Transverse colon (tissue), 4 donors: ENCODE data around the gene LSAMP. TPM values are rescaled to one million over a fixed set of nuclear protein-coding genes. Genes with fewer than 3 reads are reported as not detected.
A peak's percentile ranks its signal among the peaks of the same experiment; 100 is the strongest.

Experiments used
- DNase-seq: peaks from one replicate; pipeline ENCODE4 v3.0.0-alpha.2; 2019
- H3K27ac ChIP-seq, 4 donors: fragments of 200-600 bp; sonication (generic); 2 replicates each; pipeline ENCODE4 v1.5.1; 2016 to 2018; ENCODE audit warnings: inconsistent platforms in 4 of 4
- H3K27me3 ChIP-seq: fragments of 200-600 bp; sonication (generic); 2 replicates; pipeline ENCODE4 v1.5.1; 2017; ENCODE audit warnings: inconsistent platforms
- H3K36me3 ChIP-seq, 4 donors: fragments of 200-600 bp; sonication (generic); 2 replicates each; pipeline ENCODE4 v1.5.1; 2017 to 2019; ENCODE audit warnings: inconsistent platforms in 4 of 4
- H3K4me1 ChIP-seq, 4 donors: fragments of 200-600 bp; sonication (generic); 2 replicates each; pipeline ENCODE4 v1.5.1; 2017 to 2020; ENCODE audit warnings: inconsistent platforms in 4 of 4
- H3K4me3 ChIP-seq, 4 donors: fragments of 200-600 bp; sonication (generic); 1 replicate in 1 of 4; 2 replicates in 3 of 4; pipeline versions ENCODE4 v1.5.1 to v1.6.1; 2017 to 2019; ENCODE audit warnings: inconsistent platforms in 4 of 4
- H3K9me3 ChIP-seq, 2 donors: fragments of 200-600 bp; sonication (generic); 2 replicates each; pipeline ENCODE4 v1.5.1; 2017 to 2019; ENCODE audit warnings: inconsistent platforms in 2 of 2
- CTCF ChIP-seq, 5 experiments: fragments of 200-600 bp in 3 of 5; fragments of 450-650 bp in 2 of 5; sonication (generic) in 3 of 5; IDR thresholded peaks; 1 replicate in 2 of 5; 2 replicates in 3 of 5; pipeline ENCODE4 v1.5.1; 2016 to 2017; ENCODE audit warnings: antibody characterized with exemption in 5 of 5, inconsistent platforms in 3 of 5, mild to moderate bottlenecking in 2 of 5, moderate library complexity in 1 of 5
- EP300 ChIP-seq: sonication (generic); formaldehyde crosslinking; IDR thresholded peaks from one replicate; pipeline ENCODE4 v1.6.1; 2017; ENCODE audit warnings: antibody characterized with exemption, low read depth
- POLR2A ChIP-seq: fragments of 450-650 bp; IDR thresholded peaks from one replicate; pipeline ENCODE4 v1.6.1; 2016; ENCODE audit warnings: antibody characterized with exemption, mild to moderate bottlenecking, moderate library complexity
- POLR2AphosphoS5 ChIP-seq, 3 donors: sonication (generic); formaldehyde crosslinking; IDR thresholded peaks; one replicate each; pipeline ENCODE4 v1.6.1; 2016; ENCODE audit warnings: antibody characterized with exemption in 3 of 3
- WGBS, 2 donors: methylation state at CpG; one replicate each; pipeline ENCODE4 v1.1.5; 2018; ENCODE audit warnings: low coverage in 1 of 2; 5-methylcytosine and 5-hydroxymethylcytosine counted together
- in situ Hi-C, 4 donors: fragments of 200-750 bp; cut with MboI; loops; one replicate each; pipeline versions ENCODE4 v1.15.0 to v1.15.1; 2017; ENCODE audit warnings: low sequenced_read_pairs in 3 of 4, low pct_ligation_motif_present in 1 of 4, low pct_unique_long_range_greater_than_20kb in 1 of 4
- intact Hi-C: fragments of 100-400 bp; cut with DNase I; formaldehyde crosslinking; loops from one replicate; pipeline ENCODE4 v1.15.1; 2023; ENCODE audit warnings: low total_unique reads
- total RNA-seq, 4 donors: library from RNA; depleted of rRNA; stranded (reverse); fragments of >200 nt; gene quantifications; one replicate each; pipeline ENCODE4 v1.1.0, GENCODE V29; 2016

LSAMP gene
- total RNA-seq, 4 donors from 2014 or later: 3.4 to 8.2 (median 5.4) TPM

- WGBS, 2 donors: 66% methylated on average over 3 of the region's 3 CpGs; no CpG with 5 or more reads in 1 of the 2 donors
- in situ Hi-C loops (no loop called here), intact Hi-C loops (no loop called here)
- no peak for DNase-seq
- H3K36me3 ChIP-seq: no peaks in the 10 kb centered on the region
- H3K4me1 ChIP-seq: no peaks in the 10 kb centered on the region
- no peaks in the 10 kb centered on the region for H3K9me3 ChIP-seq
- no peak for TF ChIP-seq POLR2A
- no peak for TF ChIP-seq POLR2AphosphoS5 (IDR thresholded peaks at IDR 0.05)
- no peak for TF ChIP-seq CTCF (IDR thresholded peaks at IDR 0.05)
- no peak for TF ChIP-seq EP300
- H3K27me3 ChIP-seq: no peaks in the 10 kb centered on the region
- no peak overlapping the region for H3K27ac ChIP-seq
- no peak overlapping the region for H3K4me3 ChIP-seq
Observed at GRCh38 chr3:115996420-115997108, 448.7 kb downstream of the LSAMP start.

- WGBS, 2 donors: 69 to 85% methylated on average over 2 to 4 of the region's 4 CpGs
- intact Hi-C loops (no loop called here), in situ Hi-C loops (no loop called here)
- no peaks in the 10 kb centered on the region for H3K4me1 ChIP-seq
- no peak overlapping the region for H3K27ac ChIP-seq
- DNase-seq: no peak
- H3K4me3 ChIP-seq: no peak overlapping the region
- no peaks in the 10 kb centered on the region for H3K27me3 ChIP-seq
- TF ChIP-seq CTCF (IDR thresholded peaks at IDR 0.05) (no peak), EP300 (no peak), POLR2AphosphoS5 (IDR thresholded peaks at IDR 0.05) (no peak), POLR2A (no peak)
- H3K36me3 ChIP-seq: no peaks in the 10 kb centered on the region
- H3K9me3 ChIP-seq: no peaks in the 10 kb centered on the region
Observed at GRCh38 chr3:115990669-115991068, 454.6 kb downstream of the LSAMP start.

- no peak for TF ChIP-seq EP300
- TF ChIP-seq POLR2AphosphoS5 (IDR thresholded peaks at IDR 0.05): no peak
- no peak for TF ChIP-seq POLR2A
- intact Hi-C loops (no loop called here), in situ Hi-C loops (no loop called here)
- Histone ChIP-seq H3K36me3 (no peaks in the 10 kb centered on the region), H3K4me1 (no peaks in the 10 kb centered on the region), H3K27me3 (no peaks in the 10 kb centered on the region), H3K27ac (no peak overlapping the region), H3K9me3 (no peaks in the 10 kb centered on the region), H3K4me3 (no peak overlapping the region)
- no peak for DNase-seq
- 73 to 76% methylated on average over 5 of the region's 5 CpGs for WGBS, 2 donors
Observed at GRCh38 chr3:115989684-115990421, 455.4 kb downstream of the LSAMP start.

- intact Hi-C loops: no loop called here
Observed at GRCh38 chr3:115986555-115987207, 458.6 kb downstream of the LSAMP start.

More at GRCh38 chr3:115986555-115987207, 458.6 kb downstream of the LSAMP start:
- no peak for DNase-seq
- Histone ChIP-seq H3K36me3 (no peaks in the 10 kb centered on the region), H3K4me3 (no peak overlapping the region), H3K27me3 (no peaks in the 10 kb centered on the region), H3K27ac (no peak overlapping the region), H3K4me1 (no peaks in the 10 kb centered on the region), H3K9me3 (no peaks in the 10 kb centered on the region)
- 78% methylated on average over 2 of the region's 2 CpGs; no CpG with 5 or more reads in 1 of the 2 donors for WGBS, 2 donors
- peak in 2 of 5 experiments; percentile 6 to 14 for TF ChIP-seq CTCF (IDR thresholded peaks at IDR 0.05)
- TF ChIP-seq POLR2AphosphoS5 (IDR thresholded peaks at IDR 0.05): no peak
- no peak for TF ChIP-seq POLR2A
- in situ Hi-C loops: no loop called here
